Posterior cingulate gyrus (tissue), 11 donors: ENCODE measurements around the gene PAFAH1B1.
A peak's percentile ranks its signal among the peaks of the same experiment; 100 is the strongest.

ENCODE experiments used
- DNase-seq, 10 donors: peaks; one replicate each; pipeline versions ENCODE4 v3.0.0 to v3.0.0-alpha.2; 2020 to 2021; ENCODE audit warnings: mixed read lengths in 3 of 10
- intact Hi-C: fragments of 100-400 bp; cut with DNase I; formaldehyde crosslinking; loops from one replicate; pipeline ENCODE4 v1.15.1; 2023

Gene PAFAH1B1

DNA sequence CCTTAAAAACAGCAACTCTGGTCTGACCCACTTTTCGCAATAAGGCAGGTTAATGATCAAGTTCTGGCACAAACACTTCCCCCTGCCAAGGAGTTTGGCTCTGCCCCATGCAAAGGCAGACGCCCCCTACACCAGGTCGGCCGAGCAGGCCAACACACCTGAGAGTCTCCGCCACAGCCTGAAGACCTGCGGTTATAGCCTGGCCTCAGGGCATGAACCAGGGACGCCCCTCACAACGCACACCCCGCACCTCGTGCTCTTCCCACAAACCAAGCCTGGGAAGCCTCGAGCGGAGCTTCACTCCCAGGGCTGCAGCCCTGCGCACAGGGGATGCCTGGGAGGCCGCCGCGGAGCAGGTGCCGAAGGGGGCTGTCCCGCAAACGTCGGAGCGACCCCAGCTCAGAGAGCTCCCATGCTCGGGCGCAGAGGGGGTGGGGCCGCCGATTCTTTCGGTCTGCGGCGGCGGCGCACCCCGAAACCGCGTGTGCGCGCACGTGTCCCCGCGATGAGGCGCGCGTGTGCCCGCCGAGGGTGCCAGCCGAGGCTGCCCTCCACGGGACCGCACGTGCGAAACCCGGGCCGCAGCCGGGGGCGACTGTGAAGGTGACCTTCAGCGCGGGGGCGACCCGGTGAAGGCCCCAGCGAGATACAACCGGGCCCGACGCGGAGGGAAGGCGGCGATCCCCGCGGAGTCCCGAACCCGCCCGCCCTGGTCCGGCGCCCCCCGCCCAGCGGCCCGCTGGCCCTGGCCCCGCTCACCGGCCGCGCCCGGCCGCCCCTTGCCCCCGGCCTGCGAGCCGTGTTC lies 117.6 kb downstream of the PAFAH1B1 start:
- intact Hi-C loops, result loop anchor here (5.0 to 10.0 kb wide), 2 partner anchors 116 to 319 kb away; partner anchors contain the start of gene PAFAH1B1
- DNase-seq, result peak in 1 of 10 donors; percentile 84

DNA sequence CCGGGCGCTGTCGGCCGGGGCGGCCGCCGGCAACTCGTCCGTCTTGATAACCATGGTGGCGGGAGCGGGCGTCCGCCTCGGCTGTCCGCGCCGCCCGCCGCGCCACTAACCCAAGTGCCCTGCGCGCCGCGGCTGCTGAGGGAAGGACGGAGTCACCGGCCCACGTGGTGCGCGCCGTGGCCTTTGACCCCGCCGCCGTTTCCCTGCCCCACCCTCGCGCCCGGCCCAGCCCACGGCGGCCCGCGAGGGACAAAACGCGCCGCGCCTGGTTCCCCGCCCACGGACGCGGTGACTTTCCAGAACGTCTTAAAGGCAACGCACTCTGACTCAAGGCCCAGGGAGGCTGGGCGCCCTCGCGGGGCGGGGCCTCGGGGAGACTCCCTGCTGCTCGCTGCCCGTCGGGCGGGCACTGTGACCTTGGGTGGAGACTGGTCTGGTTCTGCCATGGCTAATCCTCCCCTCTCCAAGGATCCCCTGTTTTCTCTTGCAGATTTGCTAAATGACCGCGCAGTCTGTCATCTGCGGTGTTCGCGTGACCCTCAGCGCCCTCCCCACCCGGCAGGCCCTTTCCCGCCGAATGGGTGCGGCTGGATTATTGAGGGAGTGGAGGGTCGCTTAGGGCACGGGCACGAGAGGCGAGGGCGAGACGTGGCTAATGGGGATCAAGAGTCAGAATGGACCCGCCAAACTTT lies 118.3 kb downstream of the PAFAH1B1 start, which contains the start of gene CLUH:
TSS of gene CLUH (minus strand) at position 157 of the 692 bp plus-strand sequence. CDS start at position 54, 103 bp downstream.
- intact Hi-C loops, result loop anchor here (5.0 to 10.0 kb wide), 2 partner anchors 117 to 319 kb away; partner anchors contain the start of gene PAFAH1B1
- peak; percentile 89 to 99 (median 94) for DNase-seq

DNA sequence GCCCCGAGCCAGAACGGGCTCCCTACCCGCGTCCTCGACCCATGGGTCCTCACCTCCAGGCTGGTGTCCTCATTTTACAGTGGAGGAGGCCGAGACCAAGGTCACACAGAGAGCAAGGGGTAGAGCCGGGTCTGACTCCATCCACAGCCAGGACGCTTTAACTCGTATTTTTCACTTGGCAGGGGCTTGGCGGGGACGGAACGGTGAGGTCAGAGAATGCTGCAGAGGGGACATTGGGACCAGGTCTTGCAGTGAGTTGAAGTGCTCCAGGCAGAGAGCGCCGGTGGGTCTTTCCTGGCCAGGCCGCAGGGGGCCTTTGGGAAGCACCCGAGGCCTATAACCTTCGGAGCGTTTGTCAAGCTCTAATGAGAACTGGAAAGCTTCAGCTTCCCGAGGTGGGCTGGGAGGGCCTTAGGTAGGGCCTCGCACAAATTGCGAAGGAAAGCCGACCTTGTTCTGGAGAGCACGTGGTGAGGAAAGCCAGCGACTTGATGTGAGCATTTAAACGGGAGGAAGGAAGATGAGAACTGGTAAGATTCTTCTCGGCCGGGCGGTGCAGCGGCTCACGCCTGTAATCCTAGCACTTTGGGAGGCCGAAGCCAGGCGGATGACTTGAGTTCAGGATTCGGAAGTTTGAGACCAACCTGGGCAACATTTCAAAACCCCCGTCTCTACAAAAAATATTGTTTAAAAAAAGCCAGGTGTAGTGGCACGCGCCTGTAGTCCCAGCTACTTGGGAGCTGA lies 119.0 kb downstream of the PAFAH1B1 start:
- peak in 1 of 10 donors; percentile 72 for DNase-seq

DNA sequence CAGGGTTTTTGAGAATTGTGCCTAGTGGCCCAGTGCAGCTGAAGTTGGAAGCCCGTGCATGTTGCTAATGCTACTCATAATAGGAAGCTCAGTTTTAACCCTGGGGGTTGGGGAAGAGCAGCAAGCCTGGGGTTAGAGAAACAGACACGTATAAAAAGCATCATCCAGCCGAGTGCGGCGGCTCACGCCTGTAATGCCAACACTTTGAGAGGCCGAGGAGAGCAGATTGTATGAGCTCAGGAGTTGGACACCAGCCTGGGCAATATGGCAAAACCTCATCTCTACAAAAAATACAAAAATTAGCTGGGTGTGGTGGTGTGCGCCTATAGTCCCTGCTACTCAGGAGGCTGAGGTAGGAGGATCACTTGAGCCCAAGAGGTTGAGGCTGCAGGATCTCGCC lies 120.4 kb downstream of the PAFAH1B1 start:
- intact Hi-C loops, result loop anchor here (5.0 to 10.0 kb wide), 2 partner anchors 119 to 322 kb away; partner anchors contain the start of gene PAFAH1B1

More for the DNA sequence above, 119.0 kb downstream of the PAFAH1B1 start:
- intact Hi-C loops, result loop anchor here (5.0 to 10.0 kb wide), 2 partner anchors 118 to 320 kb away; partner anchors contain the start of gene PAFAH1B1

DNA sequence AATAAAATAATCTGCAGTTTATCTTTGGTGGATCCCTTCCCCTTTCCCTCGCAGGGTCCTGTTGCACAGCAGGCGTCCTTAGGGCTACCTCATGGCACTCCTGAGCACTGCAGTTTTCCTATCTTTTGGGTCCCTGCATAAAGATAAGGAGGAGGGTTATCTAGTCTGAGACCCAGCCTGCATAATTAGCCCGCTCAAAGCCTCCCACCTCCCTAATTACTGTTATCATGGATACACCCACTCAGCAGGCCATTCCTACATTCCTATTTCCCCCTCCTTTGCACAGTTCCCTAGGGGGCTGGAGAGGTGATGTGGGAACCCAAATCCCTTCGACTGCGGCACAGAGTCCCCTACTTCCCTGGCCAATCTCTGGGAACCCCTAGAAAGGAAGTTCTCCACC lies 123.2 kb downstream of the PAFAH1B1 start:
- DNase-seq, result no peak
- intact Hi-C loops, result loop anchor here (10.0 kb wide), 1 partner anchor 122 kb away; the partner anchor contains the start of gene PAFAH1B1

More for the DNA sequence above, 120.4 kb downstream of the PAFAH1B1 start:
- DNase-seq, result no peak

DNA sequence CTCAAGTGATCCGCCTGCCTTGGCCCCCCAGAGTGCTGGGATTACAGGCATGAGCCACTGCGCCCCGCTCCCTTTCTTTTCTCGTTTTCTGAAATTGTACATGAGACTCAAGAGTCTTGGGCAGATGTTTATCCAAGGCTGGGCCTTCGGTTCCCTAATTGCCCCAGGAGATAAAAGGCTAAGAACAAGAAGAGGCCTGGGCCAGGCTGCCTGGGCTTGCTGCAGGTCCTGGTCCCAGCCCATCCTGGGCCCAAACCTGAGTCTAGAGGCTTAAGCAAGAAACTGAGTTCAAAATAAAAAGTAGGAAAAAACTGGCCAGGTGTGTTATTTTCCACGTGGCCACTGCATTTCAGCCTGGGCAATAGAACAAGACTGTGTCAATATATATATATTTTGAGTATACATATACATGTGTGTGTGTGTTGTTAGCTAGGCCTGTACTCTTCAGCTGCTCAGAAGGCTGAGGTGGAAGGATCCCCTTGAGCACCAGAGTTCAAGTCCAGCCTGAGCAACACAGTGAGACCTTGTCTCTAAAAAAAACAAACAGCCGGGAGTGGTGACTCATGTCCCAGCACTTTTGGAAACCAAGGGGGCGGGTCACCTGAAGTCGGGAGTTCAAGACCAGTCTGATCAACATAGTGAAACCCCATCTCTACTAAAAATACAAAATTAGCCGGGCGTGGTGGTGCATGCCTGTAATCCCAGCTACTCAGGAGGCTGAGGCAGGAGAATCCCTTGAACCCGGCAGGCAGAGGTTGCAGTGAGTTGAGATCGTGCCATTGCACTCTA lies 124.9 kb downstream of the PAFAH1B1 start:
- DNase-seq, result no peak
- intact Hi-C loops, result loop anchor here (10.0 kb wide), 1 partner anchor 124 kb away; the partner anchor contains the start of gene PAFAH1B1

DNA sequence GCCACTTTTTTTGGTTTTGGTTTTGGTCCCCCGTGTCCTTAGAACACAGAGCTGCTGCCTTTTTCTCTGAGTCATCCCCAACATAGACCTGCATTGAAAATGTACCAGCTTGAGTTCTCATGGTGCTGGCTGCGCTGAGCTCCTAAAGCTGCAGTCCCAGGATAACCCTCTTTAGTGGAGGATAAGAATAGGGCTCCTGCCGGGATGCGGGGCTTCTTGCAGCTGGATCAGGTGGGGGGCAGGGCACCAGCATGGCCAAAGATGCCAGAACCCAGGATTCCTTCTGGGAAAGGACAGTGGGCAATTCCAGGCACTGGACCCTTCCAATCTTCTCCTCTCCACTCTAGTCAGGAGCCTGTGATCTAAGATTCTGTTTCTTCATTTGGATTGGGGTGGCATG lies 126.4 kb downstream of the PAFAH1B1 start:
- intact Hi-C loops, result loop anchor here (10.0 kb wide), 1 partner anchor 125 kb away; the partner anchor contains the start of gene PAFAH1B1
- no peak for DNase-seq

DNA sequence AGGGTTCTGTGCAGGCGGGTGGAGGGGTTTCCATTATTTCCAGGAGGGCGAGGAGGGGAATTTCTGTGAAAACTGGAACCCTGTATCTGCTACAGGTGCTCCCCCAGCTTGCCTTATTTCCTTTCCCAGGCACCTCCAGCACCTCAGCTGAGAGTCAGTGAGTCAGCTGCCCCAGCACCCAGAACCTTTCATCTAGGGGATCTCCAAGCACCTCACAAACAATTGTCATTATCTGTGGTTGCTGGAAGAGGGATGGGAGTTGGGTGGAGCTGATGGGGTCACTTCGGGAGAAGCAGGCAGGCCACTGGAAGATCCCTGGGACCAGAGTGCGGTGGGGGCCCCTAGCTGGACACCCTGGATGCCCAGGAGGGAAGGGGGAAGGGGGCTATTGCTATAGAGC lies 128.1 kb downstream of the PAFAH1B1 start:
- DNase-seq, result no peak
- intact Hi-C loops, result no loop called here

DNA sequence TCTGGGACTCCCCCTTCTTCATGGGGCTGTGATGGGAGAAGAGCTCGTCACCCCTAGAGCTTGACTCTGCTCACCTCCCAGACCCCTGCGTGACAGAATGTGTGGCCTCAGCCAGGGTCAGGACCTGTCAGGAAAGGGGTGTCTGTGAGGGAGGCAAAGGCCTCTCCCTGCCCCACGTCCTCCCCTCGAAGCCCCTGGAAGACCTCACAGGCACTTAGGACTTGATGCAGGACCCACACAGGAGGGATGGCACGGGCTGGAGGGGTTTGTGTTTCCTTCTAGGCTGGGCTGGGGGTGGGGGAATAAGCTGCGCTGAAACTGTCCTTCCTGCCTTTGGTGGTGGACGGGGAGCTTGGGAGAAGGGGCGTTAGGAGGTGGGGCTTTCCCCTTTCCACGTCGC lies 129.2 kb downstream of the PAFAH1B1 start:
- intact Hi-C loops, result no loop called here
- no peak for DNase-seq

DNA sequence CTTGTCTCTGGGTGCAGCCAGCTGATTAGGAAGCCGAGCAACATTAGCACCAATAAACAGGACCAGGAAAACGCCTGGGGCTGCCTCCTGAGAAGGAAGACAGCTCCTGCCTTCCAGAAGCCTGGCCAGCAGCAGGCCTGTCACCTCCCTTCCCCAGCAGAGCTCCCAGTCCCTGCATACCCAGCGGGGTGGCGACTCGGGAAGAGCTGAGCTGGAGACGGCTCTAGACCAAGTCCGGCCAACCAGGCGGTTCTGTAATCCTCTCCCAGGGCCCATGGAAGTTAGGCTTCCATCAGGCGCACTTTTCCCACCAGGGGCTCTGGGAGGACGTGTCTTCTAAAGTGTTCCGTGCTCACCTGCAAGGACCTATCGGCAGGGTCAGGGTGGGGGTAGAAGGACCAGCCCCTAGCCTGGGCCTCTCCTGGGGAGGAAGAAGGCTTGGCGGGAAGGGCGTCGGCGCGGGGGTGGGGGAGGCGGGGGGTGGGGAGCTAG lies 130.1 kb downstream of the PAFAH1B1 start:
- intact Hi-C loops, result no loop called here
- no peak for DNase-seq

DNA sequence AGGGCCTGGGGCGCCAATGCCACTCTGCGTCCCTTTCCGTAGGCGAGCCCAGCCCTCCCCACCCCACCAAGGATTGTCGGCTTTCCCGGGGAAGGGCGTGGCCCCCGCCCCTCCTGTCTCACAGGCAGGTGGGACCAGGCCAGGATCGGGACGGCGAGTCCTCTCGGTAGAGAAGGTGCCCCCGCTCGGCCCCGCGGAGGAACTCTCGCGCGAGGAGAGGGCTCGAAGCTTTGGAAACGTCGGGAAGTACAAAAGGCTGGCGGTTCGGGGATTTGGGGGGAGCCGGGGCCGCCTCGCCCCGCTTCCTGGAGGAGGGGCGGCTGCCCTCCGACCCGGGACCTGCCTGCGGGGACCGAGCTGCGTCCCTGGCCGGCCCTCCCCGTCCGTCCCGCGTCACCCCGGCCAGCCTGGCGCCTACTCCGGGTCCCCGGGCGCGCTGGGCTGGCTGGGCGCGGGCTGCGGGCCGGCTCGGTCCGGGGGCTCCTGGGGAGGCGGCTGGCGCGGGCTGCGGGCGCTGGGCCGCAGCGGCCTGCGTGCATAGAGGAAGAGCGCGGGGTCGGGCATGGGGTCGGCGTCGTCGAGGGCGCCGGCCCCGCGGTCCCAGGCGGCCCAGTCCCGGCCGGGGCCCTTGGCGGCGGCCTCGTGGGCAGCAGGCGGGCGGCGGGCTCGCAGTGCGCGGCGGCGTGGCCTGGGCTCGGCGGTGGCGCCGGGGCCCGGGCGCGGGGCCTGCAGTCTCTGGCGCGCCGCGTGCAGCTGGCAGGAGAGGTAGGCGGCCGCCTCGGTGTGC lies 130.7 kb downstream of the PAFAH1B1 start:
- intact Hi-C loops, result no loop called here
- DNase-seq, result no peak

DNA sequence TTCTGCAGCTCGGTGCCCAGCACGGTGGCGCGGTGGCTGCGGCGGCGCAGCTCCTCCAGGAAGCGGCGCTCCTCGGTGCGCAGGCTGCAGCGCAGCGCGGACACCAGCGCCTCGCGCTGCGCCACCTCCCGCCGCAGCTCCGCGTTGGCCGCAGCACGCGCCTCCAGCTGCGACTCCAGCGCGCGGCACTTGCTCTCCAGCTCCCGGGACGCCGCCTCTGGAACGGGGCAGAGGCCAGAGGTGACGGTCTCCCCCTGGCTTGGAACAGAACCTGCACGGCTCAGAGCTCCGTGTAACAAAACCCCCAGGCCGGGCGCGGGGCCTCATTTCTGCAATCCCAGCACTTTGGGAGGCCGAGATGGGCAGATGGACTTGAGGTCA lies 131.3 kb downstream of the PAFAH1B1 start:
- intact Hi-C loops, result no loop called here
- DNase-seq, result peak in 8 of 10 donors; percentile 45 to 94 (median 52)

DNA sequence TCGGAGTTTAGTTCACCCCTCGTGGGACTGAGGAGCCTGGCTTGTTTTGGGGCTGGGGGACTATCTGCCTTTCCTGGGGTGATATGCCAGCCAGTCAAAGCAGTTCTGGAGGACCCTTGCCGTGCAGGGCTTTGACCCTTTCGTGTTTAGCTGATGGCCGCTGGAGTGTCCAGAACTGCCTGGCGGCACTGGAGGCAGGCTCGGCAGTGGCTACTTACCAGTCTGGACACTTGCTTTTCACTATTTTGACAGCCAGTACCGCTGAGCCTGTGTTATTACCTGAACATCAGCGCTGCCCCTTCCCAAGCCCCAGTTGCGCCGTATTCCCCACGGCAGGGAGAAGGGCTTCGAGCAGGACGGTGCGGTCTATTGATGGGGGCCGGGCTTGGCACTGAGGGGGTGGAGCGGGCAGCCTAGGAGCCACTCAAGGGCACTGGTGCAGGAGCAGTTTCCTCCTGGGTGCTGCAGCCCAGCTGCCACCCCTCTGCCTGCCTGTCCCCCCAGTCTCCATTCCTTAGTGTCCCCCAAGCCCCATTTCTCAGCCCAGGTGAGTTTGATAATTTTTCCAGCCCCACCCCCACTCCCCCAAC lies 137.4 kb downstream of the PAFAH1B1 start:
- intact Hi-C loops, result no loop called here
- no peak for DNase-seq

DNA sequence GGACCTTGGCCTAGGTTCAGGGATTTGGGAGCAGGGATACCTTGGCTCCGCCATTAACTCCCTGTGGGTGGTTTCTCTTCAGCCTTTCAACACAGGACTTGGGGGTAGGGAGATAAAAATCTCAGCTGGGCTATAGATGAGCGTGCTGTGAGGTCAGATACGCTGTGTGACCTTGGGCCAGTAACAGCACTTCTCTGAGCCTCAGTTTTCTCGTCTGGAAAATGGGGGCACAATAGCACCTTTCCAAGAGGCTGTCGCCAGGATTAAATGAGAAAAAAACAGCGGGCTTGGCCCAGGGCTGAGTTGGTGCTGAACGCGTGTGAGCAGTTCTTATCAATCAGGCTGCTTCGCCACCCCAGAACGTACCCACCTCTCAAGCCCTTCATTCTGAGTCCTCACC lies 138.4 kb downstream of the PAFAH1B1 start:
- no peak for DNase-seq
- intact Hi-C loops, result no loop called here

DNA sequence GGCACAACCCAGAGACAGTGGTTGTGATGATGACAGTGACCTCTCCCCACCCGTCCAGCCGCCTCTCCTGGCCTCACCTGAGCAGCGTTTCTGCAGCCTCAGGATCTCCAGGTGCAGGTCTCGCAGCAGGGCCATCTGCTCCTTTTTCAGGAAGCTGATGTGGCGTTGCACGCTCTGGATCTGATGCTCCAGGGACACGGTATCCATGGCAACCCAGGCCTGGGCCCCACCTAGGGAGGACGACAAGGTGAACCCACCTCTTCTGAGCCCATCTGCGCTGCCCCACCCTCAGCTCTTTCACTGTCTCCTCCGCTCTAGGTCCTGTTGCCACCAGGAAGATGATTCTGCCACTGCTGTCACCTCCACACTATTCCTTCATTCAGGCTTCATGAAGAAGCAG lies 141.5 kb downstream of the PAFAH1B1 start:
- intact Hi-C loops, result no loop called here

More for the DNA sequence above, 141.5 kb downstream of the PAFAH1B1 start:
- no peak for DNase-seq
